Prostate gland (tissue), 2 donors: ENCODE measurements around the gene ERN1. TPM values are rescaled to one million over a fixed set of nuclear protein-coding genes. Genes with fewer than 3 reads are reported as not detected.
A peak's percentile ranks its signal among the peaks of the same experiment; 100 is the strongest.

Experiments used
- DNase-seq: peaks from one replicate; pipeline ENCODE4 v3.0.0-alpha.2; 2019; ENCODE audit warnings: low spot score
- H3K27ac ChIP-seq, 2 donors: fragments of 200-600 bp; sonication (generic); 2 replicates each; pipeline ENCODE4 v1.5.1; 2017 to 2019
- H3K27me3 ChIP-seq: fragments of 200-600 bp; sonication (generic); replicated peaks from 2 replicates; pipeline ENCODE4 v1.5.1; 2019; ENCODE audit not compliant: insufficient read depth
- H3K36me3 ChIP-seq, 2 donors: fragments of 200-600 bp; sonication (generic); 1 replicate in 1 of 2; 2 replicates in 1 of 2; pipeline versions ENCODE4 v1.5.1 to v1.8.1; 2017 to 2019
- H3K4me1 ChIP-seq: fragments of 200-600 bp; sonication (generic); replicated peaks from 2 replicates; pipeline ENCODE4 v1.5.1; 2019
- H3K4me3 ChIP-seq, 2 donors: fragments of 200-600 bp; sonication (generic); 2 replicates each; pipeline ENCODE4 v1.5.1; 2017 to 2019
- H3K9me3 ChIP-seq: fragments of 200-600 bp; sonication (generic); 2 replicates; pipeline ENCODE4 v1.5.1; 2017
- CTCF ChIP-seq, 4 experiments: fragments of 200-600 bp in 2 of 4; fragments of 450-650 bp in 2 of 4; sonication (generic) in 2 of 4; IDR thresholded peaks; 1 replicate in 3 of 4; 2 replicates in 1 of 4; pipeline ENCODE4 v1.5.1; 2016 to 2019; ENCODE audit warnings: antibody characterized with exemption in 4 of 4, mild to moderate bottlenecking in 2 of 4, moderate library complexity in 2 of 4
- POLR2A ChIP-seq: fragments of 450-650 bp; IDR thresholded peaks from one replicate; pipeline ENCODE4 v1.6.1; 2016; ENCODE audit warnings: antibody characterized with exemption, mild to moderate bottlenecking
- POLR2AphosphoS5 ChIP-seq: sonication (generic); formaldehyde crosslinking; IDR thresholded peaks from one replicate; pipeline ENCODE4 v1.6.1; 2017; ENCODE audit warnings: antibody characterized with exemption
- WGBS: methylation state at CpG from one replicate; pipeline ENCODE4 v1.1.5; 2018; 5-methylcytosine and 5-hydroxymethylcytosine counted together
- intact Hi-C: fragments of 100-400 bp; cut with DNase I; formaldehyde crosslinking; loops from one replicate; pipeline ENCODE4 v1.14.2; 2022
- total RNA-seq, 2 donors: library from RNA; depleted of rRNA; stranded (reverse); fragments of >200 nt; gene quantifications; one replicate each; pipeline ENCODE4 v1.1.0, GENCODE V29; 2016

The ERN1 gene
- total RNA-seq, 2 donors from 2014 or later = 14.4 to 21.4 TPM

- DNase-seq = no peak
- Histone ChIP-seq H3K27ac (no peak overlapping the region), H3K27me3 (no peaks in the 10 kb centered on the region), H3K4me1 (peaks cover 1% of the 10 kb centered on the region), H3K9me3 (no peaks in the 10 kb centered on the region), H3K36me3 (no peaks in the 10 kb centered on the region), H3K4me3 (no peak overlapping the region)
- intact Hi-C loops = no loop called here
- WGBS = 96% methylated on average over 2 of the region's 2 CpGs
- no peak for TF ChIP-seq POLR2A
- TF ChIP-seq POLR2AphosphoS5 = no peak
- TF ChIP-seq CTCF (IDR thresholded peaks at IDR 0.05) = no peak
Observed at GRCh38 chr17:64113006-64113405, 16.9 kb downstream of the ERN1 start.

- 83% methylated on average over 4 of the region's 4 CpGs for WGBS
- H3K36me3 ChIP-seq = no peaks in the 10 kb centered on the region
Observed at GRCh38 chr17:64111831-64112230, 18.1 kb downstream of the ERN1 start.

GRCh38 chr17:64110379-64111152, 19.4 kb downstream of the ERN1 start:
- Histone ChIP-seq H3K4me1 (peaks cover 14% of the 10 kb centered on the region), H3K9me3 (no peaks in the 10 kb centered on the region), H3K27me3 (no peaks in the 10 kb centered on the region), H3K27ac (no peak overlapping the region), H3K4me3 (no peak overlapping the region), H3K36me3 (no peaks in the 10 kb centered on the region)
- 75% methylated on average over 12 of the region's 12 CpGs for WGBS
- DNase-seq = no peak
- TF ChIP-seq CTCF (IDR thresholded peaks at IDR 0.05) (no peak), POLR2AphosphoS5 (no peak), POLR2A (no peak)
- intact Hi-C loops = no loop called here

More at GRCh38 chr17:64111831-64112230, 18.1 kb downstream of the ERN1 start:
- H3K27me3 ChIP-seq = no peaks in the 10 kb centered on the region
- intact Hi-C loops = no loop called here
- H3K4me1 ChIP-seq = peaks cover 12% of the 10 kb centered on the region
- TF ChIP-seq CTCF (IDR thresholded peaks at IDR 0.05) (no peak), POLR2AphosphoS5 (no peak), POLR2A (no peak)
- no peaks in the 10 kb centered on the region for H3K9me3 ChIP-seq
- H3K27ac ChIP-seq = no peak overlapping the region
- DNase-seq = no peak
- no peak overlapping the region for H3K4me3 ChIP-seq

- no peak for DNase-seq
- WGBS = 99% methylated on average over 5 of the region's 5 CpGs
- no peak for TF ChIP-seq CTCF (IDR thresholded peaks at IDR 0.05)
- Histone ChIP-seq H3K9me3 (no peaks in the 10 kb centered on the region), H3K27ac (peak overlapping the region in 1 of 2 donors; percentile 61), H3K36me3 (no peaks in the 10 kb centered on the region), H3K27me3 (no peaks in the 10 kb centered on the region), H3K4me1 (peaks cover 14% of the 10 kb centered on the region), H3K4me3 (no peak overlapping the region)
- intact Hi-C loops = no loop called here
Observed at GRCh38 chr17:64109400-64109799, 20.5 kb downstream of the ERN1 start.

- Histone ChIP-seq H3K27ac (peak overlapping the region; percentile 49 to 61), H3K36me3 (no peaks in the 10 kb centered on the region), H3K4me1 (peaks cover 14% of the 10 kb centered on the region), H3K27me3 (no peaks in the 10 kb centered on the region), H3K9me3 (no peaks in the 10 kb centered on the region), H3K4me3 (no peak overlapping the region)
- peak; percentile 70 for TF ChIP-seq POLR2AphosphoS5
- no peak for TF ChIP-seq POLR2A
- peak; percentile 58 for DNase-seq
- intact Hi-C loops = no loop called here
- 40% methylated on average over 5 of the region's 5 CpGs for WGBS
Observed at GRCh38 chr17:64107500-64108236, 22.3 kb downstream of the ERN1 start.
